PC-3 (cell line): ENCODE measurements around the gene CRYBG3. TPM values are rescaled to one million over a fixed set of nuclear protein-coding genes. Genes with fewer than 3 reads are reported as not detected.

ENCODE experiments used
- ATAC-seq: fragments of 200-7000 bp; cut with Tn5 transposase; 2 replicates; pipeline ENCODE4 v1.9.1; 2020; ENCODE audit warnings: mild to moderate bottlenecking, moderate library complexity
- BruUV-seq: library from RNA; stranded (reverse); fragments of 400-500 nt; replicated peaks from 2 replicates; lab custom pipeline; 2021; lab: Mats Ljungman, UMichigan
- CTCF ChIA-PET: fragments of 300-600 bp; sonication (Branson Sonifier 250); formaldehyde crosslinking; loops from one replicate; lab custom pipeline; 2022; ENCODE audit warnings: antibody characterized with exemption; lab: Charles Lee
- POLR2A ChIA-PET: fragments of 300-600 bp; sonication (Branson Sonifier 250); formaldehyde crosslinking; loops from one replicate; lab custom pipeline; 2022; ENCODE audit warnings: antibody characterized with exemption; ENCODE audit not compliant: unreplicated experiment; lab: Charles Lee
- DNase-seq: peaks from one replicate; pipeline ENCODE4 v3.0.0-alpha.2; 2015
- H2AFZ ChIP-seq: fragments of 300-600 bp; sonication (generic); 2 replicates; pipeline ENCODE4 v1.6.0; 2016; ENCODE audit warnings: antibody characterized with exemption, low read length
- H3F3A ChIP-seq: fragments of 300-600 bp; sonication (generic); one replicate; pipeline ENCODE4 v1.6.0; 2017; ENCODE audit warnings: antibody characterized with exemption, low read length, control low read depth, mild to moderate bottlenecking; ENCODE audit not compliant: unreplicated experiment
- H3K27ac ChIP-seq: fragments of 300-600 bp; sonication (generic); 2 replicates; pipeline ENCODE4 v1.5.1; 2016; ENCODE audit warnings: mild to moderate bottlenecking, low read length
- H3K27me3 ChIP-seq: fragments of 300-600 bp; sonication (generic); 2 replicates; pipeline ENCODE4 v1.6.1; 2016; ENCODE audit warnings: low read length, mixed read lengths
- H3K36me3 ChIP-seq: fragments of 300-600 bp; sonication (generic); 2 replicates; pipeline ENCODE4 v1.6.1; 2016; ENCODE audit warnings: low read depth, mixed run types, low read length, mixed read lengths
- H3K4me1 ChIP-seq: fragments of 300-600 bp; sonication (generic); 2 replicates; pipeline ENCODE4 v1.5.1; 2016; ENCODE audit warnings: low read length; ENCODE audit not compliant: insufficient read depth
- H3K4me2 ChIP-seq: fragments of 300-600 bp; sonication (generic); 2 replicates; pipeline ENCODE4 v1.6.0; 2016; ENCODE audit warnings: low read length
- H3K4me3 ChIP-seq: fragments of 300-600 bp; sonication (generic); 2 replicates; pipeline ENCODE4 v1.5.1; 2016; ENCODE audit warnings: mild to moderate bottlenecking, low read length, mixed read lengths
- H3K79me2 ChIP-seq: fragments of 300-600 bp; sonication (generic); 2 replicates; pipeline ENCODE4 v1.6.1; 2017; ENCODE audit warnings: low read length, mixed read lengths
- H3K9ac ChIP-seq: fragments of 300-600 bp; sonication (generic); 2 replicates; pipeline ENCODE4 v1.6.0; 2016; ENCODE audit warnings: mild to moderate bottlenecking, low read length
- H3K9me2 ChIP-seq: fragments of 300-600 bp; sonication (generic); replicated peaks from 2 replicates; pipeline ENCODE4 v1.6.1; 2016; ENCODE audit warnings: mixed run types, low read length, mixed read lengths
- H3K9me3 ChIP-seq: fragments of 300-600 bp; sonication (generic); 2 replicates; pipeline ENCODE4 v1.6.1; 2016; ENCODE audit warnings: low read length, mixed read lengths
- H4K20me1 ChIP-seq: fragments of 300-600 bp; sonication (generic); 2 replicates; pipeline ENCODE4 v1.6.1; 2016; ENCODE audit warnings: low read length, mixed read lengths
- CTCF ChIP-seq: fragments of 300-600 bp; sonication (generic); conservative IDR thresholded peaks from 2 replicates; pipeline ENCODE4 v1.5.1; 2017; ENCODE audit warnings: antibody characterized with exemption, low read depth, mild to moderate bottlenecking, low read length
- EZH2 ChIP-seq: fragments of 300-600 bp; sonication (generic); IDR thresholded peaks from one replicate; pipeline ENCODE4 v1.6.1; 2017; ENCODE audit warnings: antibody characterized with exemption, mild to moderate bottlenecking, low read length; ENCODE audit not compliant: unreplicated experiment
- EZH2phosphoT487 ChIP-seq: fragments of 300-600 bp; sonication (generic); IDR thresholded peaks from 2 replicates; pipeline ENCODE4 v1.6.1; 2018; ENCODE audit warnings: mild to moderate bottlenecking, antibody characterized with exemption, low read length, borderline replicate concordance
- intact Hi-C: fragments of 100-400 bp; cut with micrococcal nuclease; formaldehyde crosslinking; loops from 2 replicates; pipeline ENCODE4 v1.9.0; 2023
- total RNA-seq: library from RNA; depleted of rRNA; stranded (reverse); fragments of >200 nt; gene quantifications from 2 replicates; pipeline ENCODE4 v1.2.3, GENCODE V29; 2014

CRYBG3 gene
- total RNA-seq, 1 experiment from 2014 or later: 11.4 TPM

GRCh38 chr3:97804471-97804870, 17.3 kb upstream of the CRYBG3 start:
- BruUV-seq: no TSS peak
- ATAC-seq (no peak), DNase-seq (no peak)
- Histone ChIP-seq H3K9ac (no peak overlapping the region), H2AFZ (no peak overlapping the region), H3K27me3 (no peaks in the 10 kb centered on the region), H3K4me3 (no peak overlapping the region), H3K4me2 (no peak overlapping the region), H3K4me1 (no peaks in the 10 kb centered on the region), H3K36me3 (no peaks in the 10 kb centered on the region), H3K27ac (no peak overlapping the region), H3K9me2 (no peaks in the 10 kb centered on the region), H3K9me3 (no peaks in the 10 kb centered on the region), H4K20me1 (no peaks in the 10 kb centered on the region), H3F3A (no peaks in the 10 kb centered on the region), H3K79me2 (no peaks in the 10 kb centered on the region)
- POLR2A ChIA-PET: no interaction called here
- intact Hi-C loops: no loop called here
- CTCF ChIA-PET: no interaction called here
- TF ChIP-seq EZH2phosphoT487 (no peak), EZH2 (no peak), CTCF (no peak)

- H3K27ac ChIP-seq: no peak overlapping the region
- H4K20me1 ChIP-seq: no peaks in the 10 kb centered on the region
- H3K9ac ChIP-seq: no peak overlapping the region
- H3F3A ChIP-seq: no peaks in the 10 kb centered on the region
- peak; percentile 68 for DNase-seq
- no peak for TF ChIP-seq EZH2phosphoT487
- TF ChIP-seq CTCF: no peak
- no peak for TF ChIP-seq EZH2
- no peaks in the 10 kb centered on the region for H3K36me3 ChIP-seq
- H3K9me2 ChIP-seq: no peaks in the 10 kb centered on the region
- no TSS peak for BruUV-seq
- ATAC-seq: peak; percentile 87
- H3K79me2 ChIP-seq: no peaks in the 10 kb centered on the region
- no peak overlapping the region for H2AFZ ChIP-seq
- peak overlapping the region; percentile 65 for H3K4me2 ChIP-seq
- ChIA-PET POLR2A (interaction anchor here (0.6 kb wide), 1 partner anchor 141 kb away, joined by 3 read pairs; no protein-coding TSS in a partner anchor), CTCF (no interaction called here)
- no peaks in the 10 kb centered on the region for H3K9me3 ChIP-seq
- intact Hi-C loops: no loop called here
- H3K4me1 ChIP-seq: peaks cover 21% of the 10 kb centered on the region
- H3K27me3 ChIP-seq: no peaks in the 10 kb centered on the region
- no peak overlapping the region for H3K4me3 ChIP-seq
Observed at GRCh38 chr3:97810779-97811390, 10.9 kb upstream of the CRYBG3 start.
